Heart left ventricle (tissue), 16 donors: ENCODE measurements around the gene GZMM. TPM values are rescaled to one million over a fixed set of nuclear protein-coding genes. Genes with fewer than 3 reads are reported as not detected.

Experiments used
- ATAC-seq, 4 donors: fragments of 200-7000 bp; cut with Tn5 transposase; one replicate each; pipeline ENCODE4 v1.9.1; 2020 to 2022; ENCODE audit warnings: moderate library complexity in 4 of 4, mild to moderate bottlenecking in 3 of 4, moderate number of reproducible peaks in 1 of 4
- DNase-seq, 5 donors: peaks; one replicate each; pipeline ENCODE4 v3.0.0-alpha.2; 2020
- H3K27ac ChIP-seq, 12 donors: fragments of 200-600 bp; sonication (generic) in 4 of 12; one replicate each; pipeline versions ENCODE4 v1.5.0 to v1.8.0; 2016 to 2022; ENCODE audit warnings: mild to moderate bottlenecking in 2 of 12
- H3K27me3 ChIP-seq, 9 donors: fragments of 200-600 bp; sonication (generic) in 2 of 9; one replicate each; pipeline versions ENCODE4 v1.5.1 to v1.8.0; 2016 to 2022; ENCODE audit warnings: mild to moderate bottlenecking in 3 of 9
- H3K36me3 ChIP-seq, 9 donors: fragments of 200-600 bp; sonication (generic) in 2 of 9; one replicate each; pipeline versions ENCODE4 v1.5.0 to v1.8.0; 2018 to 2022; ENCODE audit warnings: mild to moderate bottlenecking in 2 of 9
- H3K4me1 ChIP-seq, 12 donors: fragments of 200-600 bp; sonication (generic) in 4 of 12; one replicate each; pipeline versions ENCODE4 v1.5.0 to v1.8.0; 2016 to 2022; ENCODE audit warnings: mild to moderate bottlenecking in 3 of 12
- H3K4me3 ChIP-seq, 12 donors: fragments of 200-600 bp; sonication (generic) in 4 of 12; one replicate each; pipeline versions ENCODE4 v1.5.0 to v1.8.0; 2017 to 2022; ENCODE audit warnings: mild to moderate bottlenecking in 9 of 12, moderate library complexity in 4 of 12
- H3K9me3 ChIP-seq, 12 donors: fragments of 200-600 bp; sonication (generic) in 4 of 12; one replicate each; pipeline versions ENCODE4 v1.5.0 to v1.8.0; 2016 to 2022; ENCODE audit warnings: mild to moderate bottlenecking in 1 of 12
- CTCF ChIP-seq, 12 donors: fragments of 200-600 bp; sonication (generic) in 4 of 12; IDR thresholded peaks; one replicate each; pipeline versions ENCODE4 v1.5.0 to v1.8.0; 2018 to 2022; ENCODE audit warnings: antibody characterized with exemption in 12 of 12, mild to moderate bottlenecking in 5 of 12
- POLR2A ChIP-seq, 2 donors: fragments of 450-650 bp; IDR thresholded peaks; one replicate each; pipeline ENCODE4 v1.6.1; 2017; ENCODE audit warnings: antibody characterized with exemption in 2 of 2, mild to moderate bottlenecking in 2 of 2, moderate library complexity in 2 of 2
- WGBS, 4 donors: extraction: QIAGEN DNeasy Blood & Tissue Kit in 2 of 4; methylation state at CpG; one replicate each; pipeline versions ENCODE4 v1.1.5 to v1.1.7; 2013 to 2018; 5-methylcytosine and 5-hydroxymethylcytosine counted together
- intact Hi-C, 10 donors: fragments of 100-400 bp; cut with DNase I; formaldehyde crosslinking; loops; one replicate each; pipeline versions ENCODE4 v1.11.1 to v1.14.2; 2022
- polyA plus RNA-seq, 2 donors: library from polyadenylated mRNA; stranded (reverse); fragments of 200-250 nt; gene quantifications; one replicate each; pipeline ENCODE4 v1.2.3, GENCODE V29; 2013
- total RNA-seq, 9 donors: library from RNA; depleted of rRNA in 2 of 9; stranded (reverse); fragments of >200 nt in 2 of 9; fragmentation: NEBNext Ultra II Directional in 3 of 9; extraction: Animal tissue kit (Norgen Biotek cat#: 25700) in 3 of 9; gene quantifications; one replicate each; pipeline versions ENCODE4 v1.1.0 to v1.2.4, GENCODE V29; 2016 to 2023
- donor health status: ischemic (EF 13 %, LVEDD 7.1; RV severe dilation, severe dysfunction).
- donor health status: healthy with polysubstance abuse.
- donor health status: DM: no; HTN: yes; CAD: no.
- donor health status: DM: no; HTN: no; CAD: no.
- donor health status: ischemic (EF 25% LVEDD 6.9; RV normal size, moderate dysfunction).
- donor health status: ischemic (EF 25% LVEDD 5.7; RV mildly dilated, moderate dysfunction).
- donor health status: healthy.
- donor health status: DM: yes; HTN: yes; CAD: no.
- donor health status: ischemic (EF 35%, LVEDD 5.7; RV mildly dilated, moderate dysfunction).
- donor health status: nonischemic (EF 11% LVEDD 7.7; RV severe dilation, severe dysfunction).
- donor health status: DM: yes; HTN: yes; CAD: no.
- donor health status: PGD.
- donor health status: ischemic (EF 29% LVEDD 5.4; RV normal size, mild dysfunction).
- donor health status: nonischemic (EF 23%, LVEDD 6.1; RV moderate dilation, normal function).

GZMM gene
- total and polyA plus RNA-seq, 11 donors, result 0.12 to 3.0 (median 0.47) TPM; not detected in 5

- Histone ChIP-seq H3K27me3 (no peaks in the 10 kb centered on the region), H3K27ac (peak overlapping the region in 4 of 12 donors; percentile 91 to 99 (median 94)), H3K4me3 (peak overlapping the region; percentile 70 to 100 (median 90)), H3K4me1 (peaks cover 6 to 51% (median 26%) of the 10 kb centered on the region in 12 donors), H3K9me3 (no peaks in the 10 kb centered on the region), H3K36me3 (peaks cover 0 to 10% (median 8%) of the 10 kb centered on the region in 9 donors)
- no peak for ATAC-seq
- TF ChIP-seq CTCF (IDR thresholded peaks at IDR 0.05), result no peak
- TF ChIP-seq POLR2A (IDR thresholded peaks at IDR 0.05), result no peak
- DNase-seq, result peak in 1 of 5 donors; percentile 32
- WGBS, 4 donors, result 60 to 74% (median 65%) methylated on average over 29 to 32 of the region's 32 CpGs
- intact Hi-C loops, result no loop called here
Measured at GRCh38 chr19:508204-509150, 35.4 kb upstream of the GZMM start.

DNA sequence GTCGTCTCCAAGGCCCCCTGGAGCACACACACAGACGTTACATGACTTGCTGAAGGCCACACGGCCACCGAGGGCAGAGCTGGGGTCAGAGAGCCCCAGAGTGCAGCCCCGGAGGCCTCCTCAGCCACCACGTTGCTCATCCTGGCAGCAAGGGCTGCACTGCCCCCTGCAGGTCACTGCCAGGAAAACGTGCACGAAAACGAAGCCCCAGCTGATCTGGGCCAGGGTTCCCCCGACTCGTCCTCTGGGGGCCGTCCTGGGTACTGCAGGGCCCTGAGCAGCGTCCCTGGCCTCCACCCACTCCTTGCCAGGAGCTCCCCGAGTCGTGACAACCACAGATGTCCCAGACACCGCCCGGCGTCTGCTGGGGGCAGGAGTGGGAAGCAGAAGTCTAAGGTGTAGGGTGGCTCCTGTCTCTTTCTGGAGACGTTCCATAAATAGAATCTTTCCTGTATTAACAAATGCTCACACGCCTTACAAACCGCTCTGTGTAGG is 33.2 kb upstream of the GZMM start:
- H3K4me1 ChIP-seq, result peaks cover 6 to 51% (median 26%) of the 10 kb centered on the region in 12 donors
- peak overlapping the region in 11 of 12 donors; percentile 10 to 90 (median 76) for H3K27ac ChIP-seq
- peaks cover 0 to 14% (median 8%) of the 10 kb centered on the region in 9 donors for H3K36me3 ChIP-seq
- DNase-seq (peak; percentile 71 to 86 (median 75)), ATAC-seq (peak in 3 of 4 donors; percentile 0 to 7 (median 1))
- TF ChIP-seq CTCF (IDR thresholded peaks at IDR 0.05), result peak; percentile 64 to 97 (median 91)
- TF ChIP-seq POLR2A (IDR thresholded peaks at IDR 0.05), result no peak
- H3K27me3 ChIP-seq, result no peaks in the 10 kb centered on the region
- H3K9me3 ChIP-seq, result no peaks in the 10 kb centered on the region
- intact Hi-C loops, result no loop called here
- H3K4me3 ChIP-seq, result peak overlapping the region in 8 of 12 donors; percentile 12 to 45 (median 34)
- 13 to 28% (median 25%) methylated on average over 11 to 21 of the region's 21 CpGs for WGBS, 4 donors

- no peaks in the 10 kb centered on the region for H3K9me3 ChIP-seq
- ATAC-seq, result peak in 1 of 4 donors; percentile 36
- peaks cover 0 to 14% (median 8%) of the 10 kb centered on the region in 9 donors for H3K36me3 ChIP-seq
- WGBS, 4 donors, result 56 to 70% (median 62%) methylated on average over 30 of the region's 30 CpGs
- peak overlapping the region in 11 of 12 donors; percentile 10 to 90 (median 76) for H3K27ac ChIP-seq
- no peaks in the 10 kb centered on the region for H3K27me3 ChIP-seq
- peak overlapping the region in 8 of 12 donors; percentile 12 to 45 (median 34) for H3K4me3 ChIP-seq
- intact Hi-C loops, result no loop called here
- peak in 4 of 5 donors; percentile 44 to 77 (median 68) for DNase-seq
- TF ChIP-seq POLR2A (IDR thresholded peaks at IDR 0.05) (no peak), CTCF (IDR thresholded peaks at IDR 0.05) (no peak)
- H3K4me1 ChIP-seq, result peaks cover 6 to 49% (median 24%) of the 10 kb centered on the region in 12 donors
Measured at GRCh38 chr19:511101-511851, 32.6 kb upstream of the GZMM start.
